ENCODE data around the gene ROBO4.

DNA sequence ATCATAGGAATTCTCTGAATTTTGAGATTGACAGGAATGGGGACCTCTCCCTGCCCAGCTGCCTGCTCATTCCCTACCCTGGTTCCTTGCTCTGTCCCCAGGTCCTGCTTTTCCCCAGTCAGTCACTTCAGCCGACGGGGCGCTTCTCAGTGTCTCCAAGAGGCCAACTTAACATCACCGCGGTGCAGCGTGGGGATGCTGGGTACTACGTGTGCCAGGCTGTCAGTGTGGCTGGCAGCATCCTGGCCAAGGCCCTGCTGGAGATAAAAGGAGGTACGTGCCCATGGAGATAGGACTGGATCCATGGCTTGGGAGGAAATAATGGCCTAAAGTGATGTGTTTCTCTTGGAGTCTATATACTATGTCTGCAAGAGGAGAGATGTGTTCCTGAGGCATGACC, 25.4 kb downstream of the ROBO4 start:
- no peak for TF ChIP-seq CBX8 (IDR thresholded peaks at IDR 0.05)
- no peak for TF ChIP-seq NR3C1 (IDR thresholded peaks at IDR 0.05)
- TF ChIP-seq, protein P1, sequence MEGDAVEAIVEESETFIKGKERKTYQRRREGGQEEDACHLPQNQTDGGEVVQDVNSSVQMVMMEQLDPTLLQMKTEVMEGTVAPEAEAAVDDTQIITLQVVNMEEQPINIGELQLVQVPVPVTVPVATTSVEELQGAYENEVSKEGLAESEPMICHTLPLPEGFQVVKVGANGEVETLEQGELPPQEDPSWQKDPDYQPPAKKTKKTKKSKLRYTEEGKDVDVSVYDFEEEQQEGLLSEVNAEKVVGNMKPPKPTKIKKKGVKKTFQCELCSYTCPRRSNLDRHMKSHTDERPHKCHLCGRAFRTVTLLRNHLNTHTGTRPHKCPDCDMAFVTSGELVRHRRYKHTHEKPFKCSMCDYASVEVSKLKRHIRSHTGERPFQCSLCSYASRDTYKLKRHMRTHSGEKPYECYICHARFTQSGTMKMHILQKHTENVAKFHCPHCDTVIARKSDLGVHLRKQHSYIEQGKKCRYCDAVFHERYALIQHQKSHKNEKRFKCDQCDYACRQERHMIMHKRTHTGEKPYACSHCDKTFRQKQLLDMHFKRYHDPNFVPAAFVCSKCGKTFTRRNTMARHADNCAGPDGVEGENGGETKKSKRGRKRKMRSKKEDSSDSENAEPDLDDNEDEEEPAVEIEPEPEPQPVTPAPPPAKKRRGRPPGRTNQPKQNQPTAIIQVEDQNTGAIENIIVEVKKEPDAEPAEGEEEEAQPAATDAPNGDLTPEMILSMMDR (IDR thresholded peaks at IDR 0.05) = no peak
- no peak for TF ChIP-seq MAFK (IDR thresholded peaks at IDR 0.05; ENCODE audit: partially characterized antibody)
- TF ChIP-seq, protein P2, sequence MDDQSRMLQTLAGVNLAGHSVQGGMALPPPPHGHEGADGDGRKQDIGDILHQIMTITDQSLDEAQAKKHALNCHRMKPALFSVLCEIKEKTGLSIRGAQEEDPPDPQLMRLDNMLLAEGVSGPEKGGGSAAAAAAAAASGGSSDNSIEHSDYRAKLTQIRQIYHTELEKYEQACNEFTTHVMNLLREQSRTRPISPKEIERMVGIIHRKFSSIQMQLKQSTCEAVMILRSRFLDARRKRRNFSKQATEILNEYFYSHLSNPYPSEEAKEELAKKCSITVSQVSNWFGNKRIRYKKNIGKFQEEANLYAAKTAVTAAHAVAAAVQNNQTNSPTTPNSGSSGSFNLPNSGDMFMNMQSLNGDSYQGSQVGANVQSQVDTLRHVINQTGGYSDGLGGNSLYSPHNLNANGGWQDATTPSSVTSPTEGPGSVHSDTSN (IDR thresholded peaks at IDR 0.05) = no peak
- no peak for TF ChIP-seq POLR2A (IDR thresholded peaks at IDR 0.05; ENCODE audit: low read length)
